ENCODE measurements around the gene BLOC1S2.

GRCh38 chr10:100267239-100268104 is 19.0 kb downstream of the BLOC1S2 start, which contains the start of gene CWF19L1:
- TF ChIP-seq POLR2A (IDR thresholded peaks at IDR 0.05) (peak; percentile 47), POLR2AphosphoS5 (IDR thresholded peaks at IDR 0.05) (peak; percentile 99)
